ENCODE data around the gene CYP3A7. TPM values are rescaled to one million over a fixed set of nuclear protein-coding genes. Genes with fewer than 3 reads are reported as not detected.
"Not testable (repeated sequence)": the region's sequence is repeated elsewhere in the genome, so short reads cannot be mapped to it uniquely, and the experiment has no call there.

The CYP3A7 gene
- total RNA-seq, 1 experiment from 2014 or later: not detected

DNA sequence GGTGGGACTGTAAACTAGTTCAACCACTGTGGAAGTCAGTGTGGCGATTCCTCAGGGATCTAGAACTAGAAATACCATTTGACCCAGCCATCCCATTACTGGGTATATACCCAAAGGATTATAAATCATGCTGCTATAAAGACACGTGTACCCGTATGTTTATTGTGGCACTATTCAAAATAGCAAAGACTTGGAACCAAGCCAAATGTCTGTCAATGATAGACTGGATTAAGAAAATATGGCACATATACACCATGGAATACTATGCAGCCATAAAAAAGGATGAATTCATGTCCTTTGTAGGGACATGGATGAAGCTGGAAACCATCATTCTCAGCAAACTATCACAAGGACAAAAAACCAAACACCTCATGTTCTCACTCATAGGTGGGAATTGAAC is 11.9 kb upstream of the CYP3A7 start:
- in situ Hi-C loops (cut with HindIII; ENCODE audit: low sequenced_read_pairs); DNase-seq (ENCODE audit: low spot score): not testable (repeated sequence)

DNA sequence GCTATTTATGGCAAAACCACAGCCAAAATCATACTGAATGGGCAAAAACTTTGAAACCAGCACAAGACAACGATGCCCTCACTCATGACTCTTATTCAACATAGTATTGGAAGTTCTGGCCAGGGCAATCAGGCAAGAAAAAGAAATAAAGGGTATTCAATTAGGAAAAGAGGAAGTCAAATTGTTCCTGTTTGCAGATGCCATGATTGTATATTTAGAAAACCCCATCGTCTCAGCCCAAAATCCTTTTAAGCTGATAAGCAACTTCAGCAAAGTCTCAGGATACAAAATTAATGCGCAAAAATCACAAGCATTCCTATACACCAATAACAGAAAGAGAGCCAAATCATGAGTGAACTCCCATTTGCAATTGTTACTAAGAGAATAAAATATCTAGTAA is 10.4 kb upstream of the CYP3A7 start:
- DNase-seq (ENCODE audit: low spot score); in situ Hi-C loops (cut with HindIII; ENCODE audit: low sequenced_read_pairs): not testable (repeated sequence)

DNA sequence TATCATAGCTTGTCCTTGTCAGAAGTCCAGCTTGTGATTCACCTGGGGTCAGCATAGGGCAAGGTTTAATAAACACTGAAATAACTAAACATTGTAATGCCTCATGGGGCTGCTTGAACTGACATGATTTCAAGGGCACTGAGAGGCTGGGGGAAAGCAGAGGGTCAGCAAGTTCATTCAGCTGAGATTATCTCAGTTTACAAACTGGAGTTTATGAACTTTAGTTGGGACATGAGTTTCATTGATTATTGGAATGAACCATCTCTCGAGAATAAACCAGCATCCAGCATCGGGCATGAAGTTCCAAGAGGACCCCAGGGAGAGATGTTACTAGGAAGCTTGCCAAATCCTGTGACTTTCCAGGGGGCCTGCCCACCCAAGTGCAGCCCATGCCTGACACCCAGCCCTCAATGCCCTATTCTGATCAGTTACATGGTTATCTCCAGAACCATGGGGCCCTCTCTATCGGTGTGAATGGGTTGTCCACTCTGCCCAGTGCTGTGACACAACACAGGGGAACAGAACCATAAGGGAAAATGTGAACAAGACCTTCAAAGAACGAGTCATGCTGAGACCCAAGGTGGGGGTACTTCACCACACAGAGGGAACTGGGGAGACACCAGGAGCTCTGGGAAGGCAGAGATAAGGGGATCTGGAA is 7.9 kb upstream of the CYP3A7 start:
- in situ Hi-C loops (cut with HindIII; ENCODE audit: low sequenced_read_pairs): no loop called here
- no peak for DNase-seq (ENCODE audit: low spot score)

- no peak for DNase-seq (ENCODE audit: low spot score)
- in situ Hi-C loops (cut with HindIII; ENCODE audit: low sequenced_read_pairs): no loop called here
Measured at GRCh38 chr7:99741441-99741795, 6.4 kb upstream of the CYP3A7 start.

GRCh38 chr7:99740573-99741440 is 5.8 kb upstream of the CYP3A7 start:
- in situ Hi-C loops (cut with HindIII; ENCODE audit: low sequenced_read_pairs): no loop called here

GRCh38 chr7:99739699-99740572 is 4.9 kb upstream of the CYP3A7 start:
- in situ Hi-C loops (cut with HindIII; ENCODE audit: low sequenced_read_pairs): no loop called here
- DNase-seq (ENCODE audit: low spot score): no peak

More at GRCh38 chr7:99740573-99741440, 5.8 kb upstream of the CYP3A7 start:
- DNase-seq (ENCODE audit: low spot score): no peak

DNA sequence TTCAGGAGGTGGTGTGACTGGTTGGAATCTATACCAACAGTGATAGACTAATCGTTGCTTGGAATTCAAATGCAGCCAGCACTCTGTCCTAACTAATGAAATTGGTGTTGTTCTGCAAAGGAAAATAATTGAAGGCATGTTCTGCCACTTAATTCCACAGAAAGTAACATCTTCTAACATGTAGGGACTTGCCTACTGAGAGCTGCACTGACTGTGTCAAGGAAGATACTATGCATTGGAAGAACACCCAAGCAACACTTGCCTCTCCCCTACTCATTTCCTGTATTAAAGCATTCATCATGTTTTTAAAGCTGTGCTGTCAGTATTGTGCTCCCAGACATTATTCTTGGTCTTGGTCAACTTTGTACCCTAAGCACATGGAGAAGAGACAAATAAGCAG is 2.7 kb upstream of the CYP3A7 start:
- in situ Hi-C loops (cut with HindIII; ENCODE audit: low sequenced_read_pairs): no loop called here
- no peak for DNase-seq (ENCODE audit: low spot score)

DNA sequence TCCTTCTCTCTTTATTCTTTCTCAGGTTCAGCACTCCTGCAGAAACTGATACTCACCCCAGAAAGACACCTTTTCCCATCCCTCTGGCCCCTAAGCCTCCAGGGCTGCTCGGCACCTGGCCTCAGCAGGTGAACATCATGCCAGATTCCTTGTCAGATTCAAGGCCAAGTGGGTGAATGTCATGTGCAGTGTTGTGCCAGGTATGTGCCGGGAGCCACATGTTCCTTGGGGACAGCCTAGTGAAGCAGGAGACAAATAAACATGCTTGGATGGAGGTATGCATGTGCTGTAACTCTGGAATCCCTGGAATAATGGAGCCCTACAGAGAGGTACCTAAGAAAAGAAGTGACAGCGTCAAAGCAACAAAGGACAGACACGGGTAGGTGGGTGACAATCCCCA is 1.7 kb upstream of the CYP3A7 start:
- in situ Hi-C loops (cut with HindIII; ENCODE audit: low sequenced_read_pairs); DNase-seq (ENCODE audit: low spot score): not testable (repeated sequence)

- in situ Hi-C loops (cut with HindIII; ENCODE audit: low sequenced_read_pairs): no loop called here
- no peak for DNase-seq (ENCODE audit: low spot score)
Measured at GRCh38 chr7:99733448-99733847, 1.5 kb downstream of the CYP3A7 start.

DNA sequence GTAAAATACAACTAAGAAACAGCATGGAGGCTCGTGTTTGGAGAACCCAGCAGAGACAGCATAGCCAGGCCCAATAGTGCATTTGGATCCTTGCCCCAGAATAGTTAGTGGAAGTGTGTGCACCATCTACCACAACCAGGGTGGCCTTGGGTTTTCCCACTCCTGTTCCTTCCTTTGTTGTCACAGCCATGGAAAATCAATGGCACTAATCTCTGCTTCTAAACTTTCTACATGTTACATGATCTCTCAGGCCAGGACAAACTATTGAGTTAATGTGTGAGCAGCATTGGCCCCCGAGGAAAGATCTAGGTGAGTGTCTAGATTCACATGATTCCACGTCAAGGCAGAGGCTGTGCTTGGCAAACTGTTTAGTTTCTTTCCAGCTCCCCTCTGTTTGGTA is 2.0 kb downstream of the CYP3A7 start:
- in situ Hi-C loops (cut with HindIII; ENCODE audit: low sequenced_read_pairs): no loop called here
- no peak for DNase-seq (ENCODE audit: low spot score)

- DNase-seq (ENCODE audit: low spot score): no peak
- in situ Hi-C loops (cut with HindIII; ENCODE audit: low sequenced_read_pairs): no loop called here
Measured at GRCh38 chr7:99731638-99732374, 3.2 kb downstream of the CYP3A7 start.

GRCh38 chr7:99730992-99731391 is 4.0 kb downstream of the CYP3A7 start:
- DNase-seq (ENCODE audit: low spot score): no peak
- in situ Hi-C loops (cut with HindIII; ENCODE audit: low sequenced_read_pairs): no loop called here

DNA sequence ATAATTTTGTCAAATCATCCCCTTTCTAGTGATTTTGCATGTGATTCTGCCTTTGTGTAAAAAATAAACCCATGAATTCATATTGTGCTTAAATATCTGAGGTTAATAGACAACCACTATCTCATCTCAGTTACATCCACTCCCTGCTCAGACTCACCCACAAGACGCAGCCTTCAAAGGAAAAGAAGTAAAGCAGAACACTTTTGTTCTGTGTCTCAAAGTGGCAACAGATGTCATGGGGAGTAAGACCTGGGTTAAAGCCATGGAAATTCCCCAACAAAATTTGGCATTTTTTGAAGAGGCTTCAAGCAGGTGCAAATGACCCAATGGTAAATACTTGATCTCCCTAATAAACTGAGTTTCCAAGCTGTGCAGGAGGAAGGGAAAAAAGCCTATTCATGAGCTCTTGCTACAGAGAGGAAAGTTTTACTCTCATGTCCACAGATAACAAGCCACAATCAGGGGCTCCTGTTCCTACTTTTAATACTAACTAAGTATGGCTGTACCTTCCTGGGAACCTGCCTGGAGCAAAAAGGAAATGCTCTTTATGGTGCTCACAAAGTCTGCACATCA is 4.7 kb downstream of the CYP3A7 start:
- no peak for DNase-seq (ENCODE audit: low spot score)
- in situ Hi-C loops (cut with HindIII; ENCODE audit: low sequenced_read_pairs): no loop called here

GRCh38 chr7:99729486-99730237 is 5.3 kb downstream of the CYP3A7 start:
- in situ Hi-C loops (cut with HindIII; ENCODE audit: low sequenced_read_pairs): no loop called here
- DNase-seq (ENCODE audit: low spot score): no peak

DNA sequence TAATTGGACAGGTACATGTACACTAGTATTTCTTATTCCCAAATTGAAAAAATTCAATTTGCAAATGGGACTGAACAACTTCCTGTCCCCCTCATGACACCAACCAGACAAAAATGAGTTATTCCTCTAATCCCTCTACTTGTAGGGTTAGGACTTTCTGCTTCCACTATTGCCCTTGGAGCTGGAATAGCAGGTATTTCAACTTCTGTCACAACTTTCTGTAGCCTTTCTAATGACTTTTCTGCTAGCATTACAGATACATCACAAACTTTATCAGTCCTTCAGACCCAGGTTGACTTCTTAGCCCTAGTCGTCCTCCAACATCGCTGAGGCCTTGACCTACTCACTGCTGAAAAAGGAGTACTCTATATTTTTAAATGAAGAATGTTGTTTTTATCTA is 6.4 kb downstream of the CYP3A7 start:
- in situ Hi-C loops (cut with HindIII; ENCODE audit: low sequenced_read_pairs): no loop called here
- no peak for DNase-seq (ENCODE audit: low spot score)

- in situ Hi-C loops (cut with HindIII; ENCODE audit: low sequenced_read_pairs); DNase-seq (ENCODE audit: low spot score): not testable (repeated sequence)
Measured at GRCh38 chr7:99723201-99723600, 11.8 kb downstream of the CYP3A7 start.

DNA sequence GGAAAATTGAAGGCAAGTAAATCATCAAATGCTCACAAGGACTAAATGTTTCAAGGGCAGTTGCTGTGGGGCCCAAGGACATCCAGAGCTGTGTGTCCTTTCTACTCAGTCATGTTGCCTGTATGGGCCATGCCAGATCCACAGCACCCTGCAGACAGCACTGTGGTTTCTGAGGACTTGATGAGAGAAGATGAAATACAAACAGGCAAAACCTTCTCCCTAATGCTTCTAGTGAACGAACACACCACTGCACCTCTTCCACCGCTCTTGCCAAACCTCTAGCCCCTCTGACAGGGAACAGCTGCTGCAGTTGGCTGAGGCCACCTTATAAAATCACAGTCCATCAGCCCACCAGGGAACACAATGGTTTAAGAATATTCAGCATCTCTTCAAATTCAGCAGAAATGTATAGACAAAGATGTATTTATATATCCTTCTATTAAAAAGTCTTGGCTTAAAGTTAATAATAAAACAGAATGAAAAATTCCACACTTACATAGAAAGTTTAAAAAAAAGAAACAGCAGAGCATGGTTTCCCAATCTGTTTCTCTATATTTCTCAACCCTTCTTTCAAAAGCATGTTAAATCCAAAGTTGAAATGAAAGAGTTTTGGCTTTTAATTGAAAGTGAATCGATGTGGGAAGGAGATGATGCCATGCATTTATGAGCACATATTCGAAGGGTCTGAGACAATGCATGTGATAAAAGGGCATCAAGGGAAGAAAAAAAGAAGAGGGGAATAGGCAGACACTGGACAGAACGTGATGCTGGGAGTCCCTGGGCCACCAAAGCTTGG is 14.0 kb downstream of the CYP3A7 start:
- in situ Hi-C loops (cut with HindIII; ENCODE audit: low sequenced_read_pairs): no loop called here
- DNase-seq (ENCODE audit: low spot score): no peak

All from G401 (cell line).